ENCODE results near the gene COPE.

- no peak for TF ChIP-seq POLR2A (IDR thresholded peaks at IDR 0.05)
- TF ChIP-seq, protein P1, sequence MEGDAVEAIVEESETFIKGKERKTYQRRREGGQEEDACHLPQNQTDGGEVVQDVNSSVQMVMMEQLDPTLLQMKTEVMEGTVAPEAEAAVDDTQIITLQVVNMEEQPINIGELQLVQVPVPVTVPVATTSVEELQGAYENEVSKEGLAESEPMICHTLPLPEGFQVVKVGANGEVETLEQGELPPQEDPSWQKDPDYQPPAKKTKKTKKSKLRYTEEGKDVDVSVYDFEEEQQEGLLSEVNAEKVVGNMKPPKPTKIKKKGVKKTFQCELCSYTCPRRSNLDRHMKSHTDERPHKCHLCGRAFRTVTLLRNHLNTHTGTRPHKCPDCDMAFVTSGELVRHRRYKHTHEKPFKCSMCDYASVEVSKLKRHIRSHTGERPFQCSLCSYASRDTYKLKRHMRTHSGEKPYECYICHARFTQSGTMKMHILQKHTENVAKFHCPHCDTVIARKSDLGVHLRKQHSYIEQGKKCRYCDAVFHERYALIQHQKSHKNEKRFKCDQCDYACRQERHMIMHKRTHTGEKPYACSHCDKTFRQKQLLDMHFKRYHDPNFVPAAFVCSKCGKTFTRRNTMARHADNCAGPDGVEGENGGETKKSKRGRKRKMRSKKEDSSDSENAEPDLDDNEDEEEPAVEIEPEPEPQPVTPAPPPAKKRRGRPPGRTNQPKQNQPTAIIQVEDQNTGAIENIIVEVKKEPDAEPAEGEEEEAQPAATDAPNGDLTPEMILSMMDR (IDR thresholded peaks at IDR 0.05), result no peak
Measured at GRCh38 chr19:18942692-18943091, 23.5 kb upstream of the COPE start.
